GM12874 (cell line): Measurements from ENCODE around the gene RAB20.

Experiments used
- TF ChIP-seq, protein P1 (sequence below): IDR thresholded peaks from 2 replicates; pipeline ENCODE4 v1.5.1; 2011; ENCODE audit warnings: low read depth, mild to moderate bottlenecking, control low read depth, low read length, moderate library complexity; ENCODE audit not compliant: insufficient read depth

Gene RAB20

GRCh38 chr13:110509478-110509926 is 52.0 kb downstream of the RAB20 start:
- TF ChIP-seq, protein P1, sequence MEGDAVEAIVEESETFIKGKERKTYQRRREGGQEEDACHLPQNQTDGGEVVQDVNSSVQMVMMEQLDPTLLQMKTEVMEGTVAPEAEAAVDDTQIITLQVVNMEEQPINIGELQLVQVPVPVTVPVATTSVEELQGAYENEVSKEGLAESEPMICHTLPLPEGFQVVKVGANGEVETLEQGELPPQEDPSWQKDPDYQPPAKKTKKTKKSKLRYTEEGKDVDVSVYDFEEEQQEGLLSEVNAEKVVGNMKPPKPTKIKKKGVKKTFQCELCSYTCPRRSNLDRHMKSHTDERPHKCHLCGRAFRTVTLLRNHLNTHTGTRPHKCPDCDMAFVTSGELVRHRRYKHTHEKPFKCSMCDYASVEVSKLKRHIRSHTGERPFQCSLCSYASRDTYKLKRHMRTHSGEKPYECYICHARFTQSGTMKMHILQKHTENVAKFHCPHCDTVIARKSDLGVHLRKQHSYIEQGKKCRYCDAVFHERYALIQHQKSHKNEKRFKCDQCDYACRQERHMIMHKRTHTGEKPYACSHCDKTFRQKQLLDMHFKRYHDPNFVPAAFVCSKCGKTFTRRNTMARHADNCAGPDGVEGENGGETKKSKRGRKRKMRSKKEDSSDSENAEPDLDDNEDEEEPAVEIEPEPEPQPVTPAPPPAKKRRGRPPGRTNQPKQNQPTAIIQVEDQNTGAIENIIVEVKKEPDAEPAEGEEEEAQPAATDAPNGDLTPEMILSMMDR: no peak

- TF ChIP-seq, protein P1: no peak
Observed at GRCh38 chr13:110507678-110508381, 53.7 kb downstream of the RAB20 start.

DNA sequence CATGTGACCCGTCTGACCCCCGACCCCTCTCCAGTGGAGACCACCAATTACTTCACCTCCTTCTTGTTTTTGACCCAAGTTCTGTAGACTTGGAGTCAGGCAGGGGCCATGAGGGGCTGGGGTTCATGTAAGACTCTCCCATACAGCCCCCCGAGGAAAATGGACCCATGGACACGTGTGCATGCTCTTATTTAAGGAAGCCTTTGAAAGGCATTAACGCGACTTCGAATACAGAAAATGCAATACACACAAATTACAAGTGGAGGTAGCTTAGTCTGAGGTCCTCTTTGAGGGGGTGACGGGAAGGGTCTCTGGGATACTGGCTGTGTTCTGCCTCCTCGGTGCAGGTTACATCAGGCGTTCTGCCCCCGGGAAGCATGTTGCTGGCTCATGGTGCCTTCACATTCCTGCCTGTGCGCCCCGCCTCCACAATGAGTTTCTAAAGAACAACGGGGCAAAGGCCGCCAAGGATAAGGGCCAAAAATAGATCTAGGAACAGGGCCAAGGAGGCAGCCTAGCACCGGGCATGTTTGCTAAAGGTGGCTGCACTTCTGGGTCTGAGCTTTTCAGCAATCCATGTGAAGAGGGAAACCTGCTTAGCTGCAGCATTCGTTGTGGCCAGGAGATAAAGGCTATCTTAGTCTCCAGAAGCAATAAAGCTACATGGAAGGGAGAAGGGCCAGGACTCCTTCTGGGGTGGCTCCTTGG is 54.5 kb downstream of the RAB20 start:
- TF ChIP-seq, protein P1: no peak

- TF ChIP-seq, protein P1: no peak
Observed at GRCh38 chr13:110506396-110506795, 55.1 kb downstream of the RAB20 start.

- TF ChIP-seq, protein P1: no peak
Observed at GRCh38 chr13:110505594-110505993, 55.9 kb downstream of the RAB20 start.

- TF ChIP-seq, protein P1: no peak
Observed at GRCh38 chr13:110503979-110504499, 57.5 kb downstream of the RAB20 start.

DNA sequence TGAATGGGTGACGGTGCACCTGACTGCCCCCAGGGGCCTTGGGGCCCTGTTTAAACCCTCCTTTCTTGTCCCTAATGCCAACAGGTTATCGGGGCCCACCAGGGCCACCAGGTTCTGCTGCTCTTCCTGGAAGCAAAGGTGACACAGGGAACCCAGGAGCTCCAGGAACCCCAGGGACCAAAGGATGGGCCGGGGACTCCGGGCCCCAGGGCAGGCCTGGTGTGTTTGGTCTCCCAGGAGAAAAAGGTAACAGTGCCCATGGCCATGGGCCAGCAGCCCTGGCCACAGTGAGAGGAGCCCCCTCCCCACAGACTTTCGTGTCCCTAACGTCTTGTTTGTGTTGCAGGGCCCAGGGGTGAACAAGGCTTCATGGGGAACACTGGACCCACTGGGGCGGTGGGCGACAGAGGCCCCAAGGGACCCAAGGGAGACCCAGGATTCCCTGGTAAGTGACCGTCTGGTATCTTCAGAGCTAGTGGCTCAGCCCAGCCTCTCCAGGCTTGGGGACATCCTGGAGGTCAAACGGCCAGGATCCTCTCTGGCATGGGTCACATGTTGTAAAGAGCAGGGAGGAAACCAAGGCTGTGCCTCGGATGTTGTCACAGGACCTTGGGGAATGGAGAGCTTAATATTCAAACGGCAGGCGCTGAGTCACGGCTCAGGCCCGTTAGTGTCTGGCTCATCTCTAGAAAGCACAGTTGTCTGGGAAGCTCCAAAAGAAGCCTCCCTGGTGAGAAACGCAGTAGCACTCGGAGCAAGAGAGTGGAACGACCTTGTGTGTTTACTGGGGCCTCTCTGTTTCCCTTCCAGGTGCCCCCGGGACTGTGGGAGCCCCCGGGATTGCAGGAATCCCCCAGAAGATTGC is 58.3 kb downstream of the RAB20 start:
- TF ChIP-seq, protein P1: no peak
